GM18867 (cell line): ENCODE data around the gene MFN2.
"Not testable (repeated sequence)": the region's sequence is repeated elsewhere in the genome, so short reads cannot be mapped to it uniquely, and the experiment has no call there.

ENCODE experiments used
- ATAC-seq: cut with Tn5 transposase; IDR thresholded peaks from one replicate; pipeline ENCODE4 v1.9.1; 2021; ENCODE audit warnings: mild to moderate bottlenecking, moderate library complexity; ENCODE audit not compliant: unreplicated experiment

Gene MFN2

GRCh38 chr1:11997081-11997850 lies 17.0 kb downstream of the MFN2 start:
- ATAC-seq, result no peak

GRCh38 chr1:11998636-11999035 lies 18.4 kb downstream of the MFN2 start:
- no peak for ATAC-seq

- no peak for ATAC-seq
Measured at GRCh38 chr1:11999236-11999635, 19.0 kb downstream of the MFN2 start.

- ATAC-seq, result no peak
Measured at GRCh38 chr1:12001249-12001917, 21.1 kb downstream of the MFN2 start.

GRCh38 chr1:12001996-12002493 lies 21.8 kb downstream of the MFN2 start:
- no peak for ATAC-seq

DNA sequence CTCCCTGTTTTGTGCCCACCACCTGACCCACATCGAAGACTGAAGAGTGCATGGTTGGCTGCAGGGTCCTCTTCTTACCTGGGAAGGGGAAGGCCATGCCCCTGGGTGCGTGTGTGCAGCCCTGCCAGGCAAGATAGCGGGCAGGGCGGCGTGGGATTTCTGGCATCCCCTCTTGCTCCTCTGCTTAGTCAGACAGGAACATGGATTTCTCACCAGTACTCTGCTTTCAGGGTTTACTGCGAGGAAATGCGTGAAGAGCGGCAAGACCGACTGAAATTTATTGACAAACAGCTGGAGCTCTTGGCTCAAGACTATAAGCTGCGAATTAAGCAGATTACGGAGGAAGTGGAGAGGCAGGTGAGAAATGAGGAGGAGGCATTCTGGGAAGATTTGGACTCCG lies 23.5 kb downstream of the MFN2 start:
- no peak for ATAC-seq

- ATAC-seq, result no peak
Measured at GRCh38 chr1:12005488-12006166, 25.4 kb downstream of the MFN2 start.

GRCh38 chr1:12006167-12006921 lies 26.1 kb downstream of the MFN2 start:
- no peak for ATAC-seq

GRCh38 chr1:12007204-12007603 lies 27.0 kb downstream of the MFN2 start:
- ATAC-seq, result no peak

DNA sequence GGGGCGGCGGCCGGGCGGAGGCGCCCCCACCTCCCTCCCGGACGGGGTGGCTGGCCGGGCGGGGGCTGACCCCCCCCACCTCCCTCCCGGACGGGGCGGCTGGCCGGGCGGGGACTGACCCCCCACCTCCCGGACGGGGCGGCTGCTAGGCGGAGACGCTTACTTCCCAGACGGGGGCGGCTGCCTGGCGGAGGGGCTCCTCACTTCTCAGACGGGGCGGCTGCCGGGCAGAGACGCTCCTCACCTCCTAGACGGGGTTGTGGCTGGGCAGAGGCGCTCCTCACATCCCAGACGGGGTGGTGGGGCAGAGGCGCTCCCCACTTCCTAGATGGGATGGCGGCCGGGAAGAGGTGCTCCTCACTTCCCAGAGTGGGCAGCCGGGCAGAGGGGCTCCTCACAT lies 28.1 kb downstream of the MFN2 start:
- ATAC-seq, result not testable (repeated sequence)

- no peak for ATAC-seq
Measured at GRCh38 chr1:12009318-12009947, 29.2 kb downstream of the MFN2 start.

DNA sequence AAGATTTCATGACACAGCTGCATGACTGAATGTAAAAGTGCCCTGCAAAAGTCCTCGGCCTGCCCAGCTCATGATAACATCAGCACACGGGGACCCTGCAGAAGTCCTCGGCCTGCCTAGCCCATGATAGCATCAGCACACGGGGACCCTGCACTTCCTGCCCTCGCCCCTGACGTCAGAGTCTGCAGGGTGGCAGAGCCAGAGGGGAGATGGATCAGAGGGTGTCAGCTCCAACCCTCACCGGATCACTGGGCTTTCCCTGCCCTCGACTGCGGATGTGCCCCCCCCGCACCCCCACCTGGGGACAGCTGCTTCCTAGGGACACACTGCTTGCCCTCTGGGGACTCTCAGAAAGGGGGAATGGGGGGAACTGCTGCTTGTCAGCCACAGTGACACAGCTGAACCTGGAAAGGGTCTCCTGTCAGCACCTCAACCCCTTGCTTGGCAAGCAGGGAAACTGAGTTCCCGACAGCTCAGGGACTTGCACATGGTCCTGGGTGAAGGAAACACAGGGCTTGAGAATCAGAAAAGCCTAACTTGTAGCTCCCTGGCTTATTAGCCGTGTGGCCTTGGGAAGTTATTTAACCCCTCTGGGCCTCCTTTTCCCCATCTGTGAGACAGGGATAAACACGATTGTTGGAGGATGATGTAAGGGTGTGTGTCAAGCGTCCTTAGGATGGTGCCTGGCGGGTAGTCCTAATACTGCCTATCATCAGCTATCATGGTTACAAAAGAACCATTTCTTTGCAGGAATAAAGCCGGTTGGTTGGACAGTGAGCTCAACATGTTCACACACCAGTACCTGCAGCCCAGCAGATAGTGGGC lies 30.7 kb downstream of the MFN2 start:
- ATAC-seq, result no peak

DNA sequence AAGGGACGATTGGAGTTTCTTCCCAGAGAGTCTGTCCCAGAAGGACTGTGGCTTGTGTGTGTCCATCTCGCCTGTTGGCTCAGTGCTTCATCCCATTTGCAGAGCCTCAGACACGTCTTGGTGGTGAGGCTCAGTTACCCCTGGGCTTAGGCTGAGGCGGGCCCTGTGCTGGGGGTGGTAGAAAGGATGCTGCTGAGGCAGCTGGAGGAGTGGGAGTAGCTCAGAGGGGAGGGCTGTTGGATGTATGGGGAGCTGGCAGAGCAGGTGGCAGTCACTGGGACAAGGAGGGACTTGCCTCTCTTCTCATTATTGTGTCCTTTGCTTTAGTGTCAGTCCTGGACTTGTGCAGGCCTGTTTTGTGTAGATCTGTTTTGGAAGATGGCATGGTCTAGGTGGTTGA lies 31.8 kb downstream of the MFN2 start:
- ATAC-seq, result no peak

DNA sequence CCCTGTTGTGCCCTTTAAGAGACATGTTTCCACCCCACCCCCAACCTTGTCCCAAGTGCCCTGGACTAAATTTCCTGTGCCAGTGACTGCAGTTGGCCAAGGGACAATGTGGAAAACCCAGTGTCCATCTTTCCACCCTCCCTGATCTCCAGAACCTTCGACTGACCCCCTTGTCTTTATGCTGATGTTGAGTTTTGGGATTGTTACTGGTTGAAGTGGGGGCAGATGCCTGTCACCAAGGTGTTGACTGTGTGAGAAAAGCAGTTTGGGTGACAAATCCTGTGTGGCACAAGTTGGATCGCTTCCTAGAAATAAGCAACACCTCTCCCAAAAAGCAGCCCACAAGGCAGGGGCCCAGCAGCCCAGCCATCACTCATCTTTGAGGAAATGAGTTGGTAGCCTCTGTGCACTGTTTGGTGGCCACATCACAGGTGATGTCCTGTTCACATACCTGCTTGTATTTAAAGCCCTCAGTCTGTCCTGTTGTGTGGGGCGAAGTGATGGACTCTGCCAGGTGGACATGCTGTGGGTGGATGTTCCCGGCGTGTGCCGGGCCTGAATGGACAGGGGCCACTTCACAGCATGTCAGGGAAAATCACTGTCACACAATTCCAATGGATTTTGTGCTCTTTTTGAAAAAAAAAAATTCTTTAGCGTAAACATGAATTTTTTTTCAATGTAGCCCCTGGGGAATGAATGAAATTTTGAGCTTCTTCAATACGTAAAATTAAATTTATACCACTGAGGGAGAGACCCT lies 32.5 kb downstream of the MFN2 start:
- ATAC-seq, result no peak

DNA sequence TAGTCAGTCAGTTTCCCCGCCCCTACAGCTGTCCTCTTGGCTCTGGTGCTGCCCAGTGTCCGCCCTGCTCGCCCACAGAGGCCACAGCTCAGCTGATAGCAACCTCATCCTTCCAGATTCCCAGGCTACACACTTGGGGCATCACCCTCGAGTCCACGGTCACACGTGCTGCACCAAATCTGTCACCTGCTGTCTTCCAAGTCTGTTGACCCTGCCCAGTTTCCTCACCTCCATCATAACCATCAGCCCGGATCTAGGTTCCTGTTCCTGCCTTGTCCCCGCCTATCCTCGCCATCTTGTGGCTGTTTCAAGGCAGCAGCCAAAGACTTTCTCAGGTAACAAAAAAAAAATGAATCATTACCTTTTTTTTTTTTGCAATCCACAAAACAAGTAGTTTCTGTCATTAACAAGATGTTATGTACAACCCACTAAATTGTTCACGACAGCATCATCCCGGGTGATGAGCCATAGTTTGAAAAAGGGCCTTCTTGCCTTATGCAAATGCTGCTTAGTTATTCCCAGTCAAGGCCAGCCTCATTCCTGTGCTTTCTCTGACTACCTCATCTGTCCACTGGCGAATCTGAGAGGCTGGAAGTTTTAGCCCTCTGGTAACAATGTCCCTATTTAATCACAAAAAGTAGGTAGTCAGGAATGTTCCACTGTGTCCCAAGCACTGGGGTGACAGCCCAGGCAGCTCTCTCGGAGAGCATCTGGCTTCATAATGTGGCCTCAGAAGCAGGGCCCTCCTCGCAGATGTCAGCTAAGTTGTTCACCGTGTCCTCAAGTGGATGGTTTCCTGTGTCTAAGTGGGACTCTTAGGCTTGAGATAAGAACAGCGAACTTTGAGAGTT lies 34.1 kb downstream of the MFN2 start:
- ATAC-seq, result no peak

- no peak for ATAC-seq
Measured at GRCh38 chr1:12015001-12015491, 34.8 kb downstream of the MFN2 start.

- ATAC-seq, result no peak
Measured at GRCh38 chr1:12015499-12015898, 35.3 kb downstream of the MFN2 start.

GRCh38 chr1:12016182-12016581 lies 35.9 kb downstream of the MFN2 start:
- no peak for ATAC-seq
